Activated CD8-positive, alpha-beta memory T cell treated with anti-CD3 and anti-CD28 coated beads for 1 hour (primary cell): ENCODE data around the gene ATP5F1B.
"Not testable (repeated sequence)": the region's sequence is repeated elsewhere in the genome, so short reads cannot be mapped to it uniquely, and the experiment has no call there.

Source experiments
- DNase-seq, 2 donors: peaks; one replicate each; pipeline ENCODE4 v3.0.0-alpha.2; 2020; ENCODE audit warnings: low read depth in 1 of 2; ENCODE audit errors: extremely low read depth in 1 of 2

ATP5F1B gene

GRCh38 chr12:56653781-56654180 is 8.0 kb upstream of the ATP5F1B start:
- not testable (repeated sequence) for DNase-seq

GRCh38 chr12:56648023-56648422 is 2.2 kb upstream of the ATP5F1B start:
- not testable (repeated sequence) for DNase-seq

GRCh38 chr12:56645201-56645716 is 525 bp downstream of the ATP5F1B start:
- DNase-seq, result no peak

GRCh38 chr12:56644654-56645053 is 1.1 kb downstream of the ATP5F1B start:
- no peak for DNase-seq

GRCh38 chr12:56641219-56641618 is 4.6 kb downstream of the ATP5F1B start:
- no peak for DNase-seq

- DNase-seq, result no peak
Measured at GRCh38 chr12:56637621-56638020, 8.2 kb downstream of the ATP5F1B start.

- peak; percentile 90 to 96 for DNase-seq
Measured at GRCh38 chr12:56636675-56637540, 8.9 kb downstream of the ATP5F1B start.

- peak; percentile 55 to 70 for DNase-seq
Measured at GRCh38 chr12:56635806-56636674, 9.7 kb downstream of the ATP5F1B start.

GRCh38 chr12:56634837-56635791 is 10.7 kb downstream of the ATP5F1B start:
- peak in 1 of 2 donors; percentile 42 for DNase-seq

GRCh38 chr12:56634242-56634836 is 11.4 kb downstream of the ATP5F1B start:
- DNase-seq, result no peak

GRCh38 chr12:56633468-56634241 is 12.1 kb downstream of the ATP5F1B start:
- DNase-seq, result no peak

- DNase-seq, result no peak
Measured at GRCh38 chr12:56632701-56633467, 12.9 kb downstream of the ATP5F1B start.

- DNase-seq, result no peak
Measured at GRCh38 chr12:56631790-56632700, 13.7 kb downstream of the ATP5F1B start.

- peak; percentile 52 to 80 for DNase-seq
Measured at GRCh38 chr12:56630180-56630632, 15.6 kb downstream of the ATP5F1B start, which contains the start of gene BAZ2A. Gene BAZ2A (minus strand): TSS chr12:56630326. CDS start chr12:56617530, 12,796 bp downstream.

GRCh38 chr12:56629459-56630179 is 16.2 kb downstream of the ATP5F1B start:
- DNase-seq, result no peak

GRCh38 chr12:56628671-56629458 is 16.9 kb downstream of the ATP5F1B start:
- peak in 1 of 2 donors; percentile 51 for DNase-seq
